Subcutaneous adipose tissue (tissue), 4 donors: ENCODE results near the gene BCL2L11. TPM values are rescaled to one million over a fixed set of nuclear protein-coding genes. Genes with fewer than 3 reads are reported as not detected.

ENCODE experiments used
- total RNA-seq, 4 donors: library from RNA; depleted of rRNA; stranded (reverse); fragments of >200 nt; gene quantifications; one replicate each; pipeline ENCODE4 v1.1.0, GENCODE V29; 2016
- TF ChIP-seq, protein P1 (sequence below): fragments of 450-650 bp; IDR thresholded peaks from one replicate; pipeline ENCODE4 v1.5.1; 2016; ENCODE audit warnings: low read depth, mild to moderate bottlenecking, control low read depth, antibody characterized with exemption, moderate library complexity

Gene BCL2L11
- total RNA-seq, 4 donors from 2014 or later = 17.8 to 48.1 (median 35.5) TPM

DNA sequence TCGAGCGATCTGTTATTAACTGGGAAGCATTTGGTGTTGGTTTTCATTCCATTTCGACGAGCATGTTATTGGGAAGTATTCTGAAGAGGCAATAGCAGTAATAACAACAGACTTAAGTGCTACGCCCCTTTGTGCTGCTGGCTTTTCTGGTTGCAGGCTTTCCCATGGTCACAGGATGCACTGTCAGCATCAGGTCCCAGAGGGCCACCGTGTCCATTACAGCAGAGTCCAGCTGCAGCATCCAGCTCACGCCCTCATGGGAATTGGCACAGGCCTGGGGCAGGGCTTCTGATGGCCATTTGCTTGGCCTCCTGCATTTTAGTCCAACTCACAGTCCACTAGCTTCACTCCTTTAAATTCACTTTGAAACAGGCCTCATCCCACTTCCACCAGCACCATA, 44.4 kb downstream of the BCL2L11 start:
- TF ChIP-seq, protein P1, sequence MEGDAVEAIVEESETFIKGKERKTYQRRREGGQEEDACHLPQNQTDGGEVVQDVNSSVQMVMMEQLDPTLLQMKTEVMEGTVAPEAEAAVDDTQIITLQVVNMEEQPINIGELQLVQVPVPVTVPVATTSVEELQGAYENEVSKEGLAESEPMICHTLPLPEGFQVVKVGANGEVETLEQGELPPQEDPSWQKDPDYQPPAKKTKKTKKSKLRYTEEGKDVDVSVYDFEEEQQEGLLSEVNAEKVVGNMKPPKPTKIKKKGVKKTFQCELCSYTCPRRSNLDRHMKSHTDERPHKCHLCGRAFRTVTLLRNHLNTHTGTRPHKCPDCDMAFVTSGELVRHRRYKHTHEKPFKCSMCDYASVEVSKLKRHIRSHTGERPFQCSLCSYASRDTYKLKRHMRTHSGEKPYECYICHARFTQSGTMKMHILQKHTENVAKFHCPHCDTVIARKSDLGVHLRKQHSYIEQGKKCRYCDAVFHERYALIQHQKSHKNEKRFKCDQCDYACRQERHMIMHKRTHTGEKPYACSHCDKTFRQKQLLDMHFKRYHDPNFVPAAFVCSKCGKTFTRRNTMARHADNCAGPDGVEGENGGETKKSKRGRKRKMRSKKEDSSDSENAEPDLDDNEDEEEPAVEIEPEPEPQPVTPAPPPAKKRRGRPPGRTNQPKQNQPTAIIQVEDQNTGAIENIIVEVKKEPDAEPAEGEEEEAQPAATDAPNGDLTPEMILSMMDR = no peak

DNA sequence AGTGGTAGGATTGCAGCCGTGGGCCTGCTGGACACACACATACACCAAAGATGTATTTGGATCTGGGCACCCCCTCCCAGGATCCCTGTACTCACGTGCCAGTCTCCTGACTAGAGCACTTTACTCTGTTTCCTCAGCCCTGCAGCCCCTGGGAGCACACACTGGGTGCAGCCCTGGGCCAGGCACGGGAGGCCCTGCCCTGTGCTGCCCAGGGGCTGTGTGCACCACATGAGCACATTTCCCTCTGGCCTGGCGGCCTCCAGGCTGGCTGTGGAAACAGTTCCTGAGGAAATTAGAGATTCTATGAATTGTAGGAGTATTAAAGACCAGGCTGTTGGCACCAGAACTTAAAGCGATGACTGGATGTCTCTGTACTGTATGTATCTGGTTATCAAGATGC, 45.4 kb downstream of the BCL2L11 start:
- TF ChIP-seq, protein P1 = no peak

- TF ChIP-seq, protein P1 = no peak
These were observed 46.6 kb downstream of the BCL2L11 start for GRCh38 chr2:111167076-111167862.

GRCh38 chr2:111167863-111168162, 47.1 kb downstream of the BCL2L11 start:
- TF ChIP-seq, protein P1 = no peak

GRCh38 chr2:111168528-111169239, 48.0 kb downstream of the BCL2L11 start:
- TF ChIP-seq, protein P1 = no peak

GRCh38 chr2:111169268-111169667, 48.6 kb downstream of the BCL2L11 start:
- TF ChIP-seq, protein P1 = no peak

GRCh38 chr2:111169924-111170323, 49.2 kb downstream of the BCL2L11 start:
- TF ChIP-seq, protein P1 = no peak
